ENCODE data around the gene ARL5B. TPM values are rescaled to one million over a fixed set of nuclear protein-coding genes. Genes with fewer than 3 reads are reported as not detected.

The ARL5B gene
- total and polyA plus RNA-seq, 9 of the 15 experiments (the other 6 are each of a cell fraction or from before 2014, with no cell fraction given) = 4.1 to 22.2 (median 15.1) TPM

- Histone ChIP-seq H3K4me1 (replicated peaks in 1 of 2; ENCODE audit: control insufficient read depth in 2 of 2, insufficient read depth in 2 of 2, low read length in 2 of 2) (peaks cover 0 to 6% of the 10 kb centered on the region in 2 experiments; a peak in 2 of 5 replicates), H2AFZ (ENCODE audit: low read depth, low read length) (no peak overlapping the region), H3K9me3 (replicated peaks; ENCODE audit: control insufficient read depth, insufficient read depth, low read depth, low read length) (no peaks in the 10 kb centered on the region), H3K27me3 (ENCODE audit: control insufficient read depth in 2 of 2, insufficient read depth in 2 of 2, low read length in 2 of 2) (peaks cover 0 to 18% of the 10 kb centered on the region in 2 experiments; a peak in 2 of 5 replicates), H3K9me1 (ENCODE audit: control insufficient read depth, insufficient read depth, low read length) (no peaks in the 10 kb centered on the region), H3K79me2 (ENCODE audit: control insufficient read depth, insufficient read depth, low read length) (no peaks in the 10 kb centered on the region), H3K27ac (ENCODE audit: extremely low read depth, low read depth, low read length) (no peak overlapping the region), H3K4me3 (no peak overlapping the region), H4K20me1 (replicated peaks; ENCODE audit: control insufficient read depth, insufficient read depth, low read length) (no peaks in the 10 kb centered on the region), H3K36me3 (ENCODE audit: control insufficient read depth, insufficient read depth, low read length) (no peaks in the 10 kb centered on the region), H3K9ac (ENCODE audit: insufficient read depth in 1 of 2, low read depth in 2 of 2, low read length in 2 of 2) (no peak overlapping the region), H3K4me2 (ENCODE audit: insufficient read depth, low read length) (no peak overlapping the region)
- ATAC-seq (no peak), DNase-seq (ENCODE audit: extremely low read depth in 1 of 4, low spot score in 3 of 4) (no peak), FAIRE-seq (no peak)
- TF ChIP-seq FOSL1 (tag; conservative IDR thresholded peaks at IDR 0.05) (peak; percentile 39; the same call in 1 of the 2 replicates), HDAC3 (IDR thresholded peaks at IDR 0.05; ENCODE audit: borderline replicate concordance, partially characterized antibody) (no peak)
- 1% methylated on average over 6 of the region's 6 CpGs for WGBS (ENCODE audit: insufficient coverage, low coverage, missing lambda C conversion rate)
- CTCF ChIA-PET (ENCODE audit: low intra/inter-chr PET ratio) = no interaction called here
- POLR2A ChIA-PET = no interaction called here
- BruUV-seq (replicated peaks) = no TSS peak
- intact Hi-C loops (cut with micrococcal nuclease) (no loop called here), in situ Hi-C loops (cut with MboI) (no loop called here)
Observed at GRCh38 chr10:18713077-18713476, 53.8 kb downstream of the ARL5B start.

GRCh38 chr10:18718991-18719390 is 59.8 kb downstream of the ARL5B start:
- Histone ChIP-seq H4K20me1 (replicated peaks; ENCODE audit: control insufficient read depth, insufficient read depth, low read length) (no peaks in the 10 kb centered on the region), H3K36me3 (ENCODE audit: control insufficient read depth, insufficient read depth, low read length) (no peaks in the 10 kb centered on the region), H3K4me3 (no peak overlapping the region), H3K27ac (ENCODE audit: extremely low read depth, low read depth, low read length) (no peak overlapping the region), H3K79me2 (ENCODE audit: control insufficient read depth, insufficient read depth, low read length) (no peaks in the 10 kb centered on the region), H3K4me2 (ENCODE audit: insufficient read depth, low read length) (no peak overlapping the region), H3K9me3 (replicated peaks; ENCODE audit: control insufficient read depth, insufficient read depth, low read depth, low read length) (no peaks in the 10 kb centered on the region), H2AFZ (ENCODE audit: low read depth, low read length) (no peak overlapping the region), H3K9me1 (ENCODE audit: control insufficient read depth, insufficient read depth, low read length) (no peaks in the 10 kb centered on the region), H3K9ac (ENCODE audit: insufficient read depth in 1 of 2, low read depth in 2 of 2, low read length in 2 of 2) (no peak overlapping the region), H3K27me3 (ENCODE audit: control insufficient read depth in 2 of 2, insufficient read depth in 2 of 2, low read length in 2 of 2) (no peaks in the 10 kb centered on the region; a peak in 1 of 5 replicates), H3K4me1 (replicated peaks in 1 of 2; ENCODE audit: control insufficient read depth in 2 of 2, insufficient read depth in 2 of 2, low read length in 2 of 2) (no peaks in the 10 kb centered on the region; a peak in 1 of 5 replicates)
- BruUV-seq (replicated peaks) = no TSS peak
- POLR2A ChIA-PET = interaction anchor here (0.6 kb wide), 1 partner anchor 19 kb away, joined by 3 read pairs; no protein-coding TSS in a partner anchor
- no peak for ATAC-seq
- CTCF ChIA-PET (ENCODE audit: low intra/inter-chr PET ratio) = no interaction called here
- 0% methylated on average over 1 of the region's 1 CpG for WGBS (ENCODE audit: insufficient coverage, low coverage, missing lambda C conversion rate)
- no peak for DNase-seq (ENCODE audit: extremely low read depth in 1 of 4, low spot score in 3 of 4)
- in situ Hi-C loops (cut with MboI) = no loop called here
- intact Hi-C loops (cut with micrococcal nuclease) = no loop called here
- FAIRE-seq = no peak
- no peak for TF ChIP-seq ZNF133 (CRISPR knock-in tag; IDR thresholded peaks at IDR 0.05)
- no peak for TF ChIP-seq IRF9 (tag; IDR thresholded peaks at IDR 0.05)
- TF ChIP-seq SIN3A (IDR thresholded peaks at IDR 0.05; ENCODE audit: borderline replicate concordance in 2 of 2, control insufficient read depth in 1 of 2, low read depth in 2 of 2, low read length in 2 of 2) = no peak
- TF ChIP-seq VEZF1 (CRISPR knock-in tag; IDR thresholded peaks at IDR 0.05) = no peak
- TF ChIP-seq SETDB1 (IDR thresholded peaks at IDR 0.05; ENCODE audit: low read length) = no peak
- TF ChIP-seq ZNF445 (CRISPR knock-in tag; IDR thresholded peaks at IDR 0.05; ENCODE audit: low read depth) = no peak
- no peak for TF ChIP-seq HNRNPLL (IDR thresholded peaks at IDR 0.05; ENCODE audit: low read depth, low read length, poor library complexity, severe bottlenecking)
